ENCODE results near the gene DFFA.
"Not testable (repeated sequence)": the region's sequence is repeated elsewhere in the genome, so short reads cannot be mapped to it uniquely, and the experiment has no call there.

The DFFA gene

GRCh38 chr1:10472220-10473144 lies at the start of gene DFFA:
DFFA (minus strand) TSS chr1:10472529; CDS start chr1:10472458, 71 bp downstream.
- DNase-seq (ENCODE audit: low read depth), result peak; percentile 97

GRCh38 chr1:10521537-10522157 lies 49.3 kb upstream of the DFFA start:
- no peak for DNase-seq (ENCODE audit: low read depth)

GRCh38 chr1:10520952-10521351 lies 48.6 kb upstream of the DFFA start:
- no peak for DNase-seq (ENCODE audit: low read depth)

- DNase-seq (ENCODE audit: low read depth), result no peak
Observed at GRCh38 chr1:10520497-10520896, 48.2 kb upstream of the DFFA start.

GRCh38 chr1:10519016-10519417 lies 46.7 kb upstream of the DFFA start:
- no peak for DNase-seq (ENCODE audit: low read depth)

- no peak for DNase-seq (ENCODE audit: low read depth)
Observed at GRCh38 chr1:10517677-10517982, 45.3 kb upstream of the DFFA start.

- DNase-seq (ENCODE audit: low read depth), result no peak
Observed at GRCh38 chr1:10516925-10517676, 44.8 kb upstream of the DFFA start.

GRCh38 chr1:10515976-10516750 lies 43.8 kb upstream of the DFFA start:
- no peak for DNase-seq (ENCODE audit: low read depth)

GRCh38 chr1:10515301-10515975 lies 43.1 kb upstream of the DFFA start:
- no peak for DNase-seq (ENCODE audit: low read depth)

- DNase-seq (ENCODE audit: low read depth), result peak; percentile 60
Observed at GRCh38 chr1:10514490-10515235, 42.3 kb upstream of the DFFA start.

GRCh38 chr1:10513199-10513598 lies 40.9 kb upstream of the DFFA start:
- no peak for DNase-seq (ENCODE audit: low read depth)

GRCh38 chr1:10511494-10511885 lies 39.2 kb upstream of the DFFA start:
- no peak for DNase-seq (ENCODE audit: low read depth)

GRCh38 chr1:10510520-10511493 lies 38.5 kb upstream of the DFFA start:
- peak; percentile 94 for DNase-seq (ENCODE audit: low read depth)

- no peak for DNase-seq (ENCODE audit: low read depth)
Observed at GRCh38 chr1:10509809-10510509, 37.6 kb upstream of the DFFA start.

GRCh38 chr1:10508511-10508951 lies 36.2 kb upstream of the DFFA start:
- no peak for DNase-seq (ENCODE audit: low read depth)

- peak; percentile 77 for DNase-seq (ENCODE audit: low read depth)
Observed at GRCh38 chr1:10507111-10507879, 35.0 kb upstream of the DFFA start.

- DNase-seq (ENCODE audit: low read depth), result no peak
Observed at GRCh38 chr1:10506677-10507047, 34.3 kb upstream of the DFFA start.

- DNase-seq (ENCODE audit: low read depth), result not testable (repeated sequence)
Observed at GRCh38 chr1:10506046-10506676, 33.8 kb upstream of the DFFA start.
